GM12878 (cell line): ENCODE results near the gene EPB41L4B.

ENCODE experiments used
- BHLHE40 ChIP-seq, 2 experiments: fragments of 450-650 bp in 1 of 2; IDR thresholded peaks; 2 replicates each; pipeline ENCODE4 v1.6.1; 2011 to 2017; ENCODE audit warnings: low read depth in 2 of 2, borderline replicate concordance in 1 of 2, improper control_type of control experiment in 1 of 2, low read length in 1 of 2, mild to moderate bottlenecking in 1 of 2
- CHD2 ChIP-seq: IDR thresholded peaks from 2 replicates; pipeline ENCODE4 v1.6.1; 2011; ENCODE audit warnings: low read depth, low read length, improper control_type of control experiment, borderline replicate concordance
- GABPA ChIP-seq: IDR thresholded peaks from 2 replicates; pipeline ENCODE4 v1.6.1; 2014; ENCODE audit warnings: antibody characterized with exemption, low read depth, mild to moderate bottlenecking, inconsistent platforms
- POLR2A ChIP-seq: IDR thresholded peaks from 2 replicates; pipeline ENCODE4 v1.6.1; 2011; ENCODE audit warnings: low read depth, mild to moderate bottlenecking, low read length
- POLR2AphosphoS5 ChIP-seq: IDR thresholded peaks from 2 replicates; pipeline ENCODE4 v1.6.1; 2011; ENCODE audit warnings: mild to moderate bottlenecking, low read length, inconsistent platforms
- RBBP5 ChIP-seq: fragments of 200-600 bp; sonication (generic); conservative IDR thresholded peaks from 2 replicates; pipeline ENCODE4 v1.6.1; 2016
- TCF7 ChIP-seq: IDR thresholded peaks from 2 replicates; pipeline ENCODE4 v1.6.1; 2014; ENCODE audit warnings: antibody characterized with exemption, borderline replicate concordance
- YY1 ChIP-seq: IDR thresholded peaks from 2 replicates; pipeline ENCODE4 v1.6.1; 2011; ENCODE audit warnings: low read depth, mild to moderate bottlenecking, low read length
- TF ChIP-seq, protein P1 (sequence below), 3 experiments: IDR thresholded peaks in 2 of 3; conservative IDR thresholded peaks in 1 of 3; 2 replicates each; pipeline ENCODE4 v1.5.1; 2011; ENCODE audit warnings: low read depth in 3 of 3, low read length in 3 of 3, mild to moderate bottlenecking in 3 of 3, control low read depth in 2 of 3, moderate library complexity in 2 of 3, inconsistent platforms in 1 of 3, mixed read lengths in 1 of 3; ENCODE audit not compliant: control insufficient read depth in 2 of 3, insufficient read depth in 1 of 3; ENCODE audit errors: extremely low read depth in 1 of 3

DNA sequence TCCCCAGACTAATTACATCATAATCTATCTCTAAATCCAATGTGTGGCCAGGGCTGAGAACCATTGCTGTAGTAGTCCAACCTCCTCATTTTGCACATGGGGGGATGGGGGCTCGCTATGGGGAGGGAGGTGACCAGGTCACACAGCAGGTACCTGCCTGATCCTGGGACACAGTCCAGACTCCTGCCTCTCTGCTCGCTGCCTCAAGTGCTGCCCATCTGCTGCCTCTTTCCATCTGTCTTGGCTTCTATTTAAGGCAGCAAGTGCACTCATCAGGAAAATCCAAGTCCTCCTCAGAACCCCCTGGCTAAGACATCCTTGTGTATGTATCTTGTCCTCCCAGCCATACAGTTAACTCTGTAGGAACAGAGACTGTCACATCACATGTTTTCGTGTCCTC lies 96.1 kb downstream of the EPB41L4B start:
- TF ChIP-seq GABPA = no peak
- TF ChIP-seq POLR2A = no peak
- TF ChIP-seq, protein P1, sequence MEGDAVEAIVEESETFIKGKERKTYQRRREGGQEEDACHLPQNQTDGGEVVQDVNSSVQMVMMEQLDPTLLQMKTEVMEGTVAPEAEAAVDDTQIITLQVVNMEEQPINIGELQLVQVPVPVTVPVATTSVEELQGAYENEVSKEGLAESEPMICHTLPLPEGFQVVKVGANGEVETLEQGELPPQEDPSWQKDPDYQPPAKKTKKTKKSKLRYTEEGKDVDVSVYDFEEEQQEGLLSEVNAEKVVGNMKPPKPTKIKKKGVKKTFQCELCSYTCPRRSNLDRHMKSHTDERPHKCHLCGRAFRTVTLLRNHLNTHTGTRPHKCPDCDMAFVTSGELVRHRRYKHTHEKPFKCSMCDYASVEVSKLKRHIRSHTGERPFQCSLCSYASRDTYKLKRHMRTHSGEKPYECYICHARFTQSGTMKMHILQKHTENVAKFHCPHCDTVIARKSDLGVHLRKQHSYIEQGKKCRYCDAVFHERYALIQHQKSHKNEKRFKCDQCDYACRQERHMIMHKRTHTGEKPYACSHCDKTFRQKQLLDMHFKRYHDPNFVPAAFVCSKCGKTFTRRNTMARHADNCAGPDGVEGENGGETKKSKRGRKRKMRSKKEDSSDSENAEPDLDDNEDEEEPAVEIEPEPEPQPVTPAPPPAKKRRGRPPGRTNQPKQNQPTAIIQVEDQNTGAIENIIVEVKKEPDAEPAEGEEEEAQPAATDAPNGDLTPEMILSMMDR (IDR thresholded peaks at IDR 0.05 in 2 of 3, conservative IDR thresholded peaks at IDR 0.05 in 1 of 3; ENCODE audit: control insufficient read depth in 2 of 3, extremely low read depth in 1 of 3, insufficient read depth in 1 of 3, low read depth in 3 of 3, low read length in 3 of 3) = no peak
- TF ChIP-seq TCF7 = no peak
- TF ChIP-seq RBBP5 = no peak
- no peak for TF ChIP-seq BHLHE40 (IDR thresholded peaks at IDR 0.05; ENCODE audit: borderline replicate concordance in 1 of 2, low read depth in 2 of 2, low read length in 1 of 2)
- no peak for TF ChIP-seq YY1
- TF ChIP-seq POLR2AphosphoS5 = no peak
- TF ChIP-seq CHD2 = no peak
